Osteoblast (primary cell): ENCODE data around the gene TBX19. TPM values are rescaled to one million over a fixed set of nuclear protein-coding genes. Genes with fewer than 3 reads are reported as not detected.

Experiments used
- DNase-seq: peaks from one replicate; pipeline ENCODE4 v3.0.0; 2011; ENCODE audit warnings: low spot score, mixed read lengths; ENCODE audit not compliant: insufficient read length; ENCODE audit errors: missing footprints
- H2AFZ ChIP-seq: 2 replicates; pipeline ENCODE4 v1.6.0; 2011; ENCODE audit warnings: mild to moderate bottlenecking, low read length
- H3K27ac ChIP-seq: 2 replicates; pipeline ENCODE4 v1.5.1; 2011; ENCODE audit warnings: mild to moderate bottlenecking, low read depth, low read length, moderate library complexity
- H3K27me3 ChIP-seq: 2 replicates; pipeline ENCODE4 v1.6.0; 2012; ENCODE audit warnings: mild to moderate bottlenecking, control low read depth, inconsistent platforms, low read length, moderate library complexity; ENCODE audit not compliant: insufficient read depth
- H3K36me3 ChIP-seq: 2 replicates; pipeline ENCODE4 v1.5.1; 2011; ENCODE audit warnings: mild to moderate bottlenecking, low read length, control low read depth, moderate library complexity; ENCODE audit not compliant: insufficient read depth
- H3K4me1 ChIP-seq: 2 replicates; pipeline ENCODE4 v1.5.1; 2011; ENCODE audit warnings: mild to moderate bottlenecking, low read length, control low read depth, moderate library complexity; ENCODE audit not compliant: insufficient read depth
- H3K4me2 ChIP-seq: 2 replicates; pipeline ENCODE4 v1.6.0; 2011; ENCODE audit warnings: mild to moderate bottlenecking, low read length; ENCODE audit not compliant: insufficient read depth
- H3K4me3 ChIP-seq: fragments of 200-600 bp; sonication (generic); 3 replicates; pipeline ENCODE4 v1.5.1; 2012; ENCODE audit warnings: mild to moderate bottlenecking, low read length, inconsistent platforms; ENCODE audit not compliant: insufficient read depth
- H3K79me2 ChIP-seq: 2 replicates; pipeline ENCODE4 v1.6.0; 2012; ENCODE audit warnings: mild to moderate bottlenecking, low read length, control low read depth, inconsistent platforms; ENCODE audit not compliant: insufficient read depth
- H3K9me3 ChIP-seq: 2 replicates; pipeline ENCODE4 v1.5.1; 2011; ENCODE audit warnings: low read depth, low read length, control low read depth
- H4K20me1 ChIP-seq: 2 replicates; pipeline ENCODE4 v1.6.0; 2012; ENCODE audit warnings: mild to moderate bottlenecking, low read length, control low read depth; ENCODE audit not compliant: insufficient read depth
- total RNA-seq: library from RNA; depleted of rRNA; stranded (reverse); fragments of >200 nt; gene quantifications from 2 replicates; pipeline ENCODE4 v1.2.3, GENCODE V29; 2012
- TF ChIP-seq, protein P1 (sequence below): IDR thresholded peaks from 2 replicates; pipeline ENCODE4 v1.5.1; 2011; ENCODE audit warnings: mild to moderate bottlenecking, low read depth, low read length, moderate library complexity; ENCODE audit errors: extremely low read depth

TBX19 gene
- total RNA-seq, 1 donor, result 1.1 TPM

DNA sequence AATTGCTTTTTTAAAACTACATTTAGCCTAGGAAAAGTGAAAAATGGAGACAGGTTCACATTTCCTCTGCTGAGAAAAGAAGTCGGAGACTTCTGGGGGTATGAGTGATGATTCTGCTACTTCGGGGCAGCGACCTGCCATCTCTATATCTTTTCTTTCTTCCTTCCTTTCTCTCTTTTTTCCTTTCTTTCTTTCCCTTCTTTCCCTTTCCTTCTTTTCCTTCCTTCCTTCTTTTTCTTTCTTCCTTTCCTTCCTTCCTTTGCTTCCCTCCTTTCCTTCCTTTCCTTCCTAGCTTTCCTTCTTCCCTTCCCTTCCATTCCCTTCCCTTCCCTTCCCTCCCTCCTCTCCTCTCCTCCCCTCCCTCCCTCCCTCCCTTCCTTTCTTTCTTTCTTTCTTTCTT is 17.8 kb downstream of the TBX19 start:
- Histone ChIP-seq H4K20me1 (no peaks in the 10 kb centered on the region), H3K79me2 (no peaks in the 10 kb centered on the region), H3K4me1 (peaks cover 11% of the 10 kb centered on the region), H3K36me3 (no peaks in the 10 kb centered on the region), H2AFZ (no peak overlapping the region), H3K4me2 (no peak overlapping the region), H3K27me3 (no peaks in the 10 kb centered on the region), H3K27ac (no peak overlapping the region), H3K4me3 (no peak overlapping the region), H3K9me3 (no peaks in the 10 kb centered on the region)
- DNase-seq, result no peak
- TF ChIP-seq, protein P1, sequence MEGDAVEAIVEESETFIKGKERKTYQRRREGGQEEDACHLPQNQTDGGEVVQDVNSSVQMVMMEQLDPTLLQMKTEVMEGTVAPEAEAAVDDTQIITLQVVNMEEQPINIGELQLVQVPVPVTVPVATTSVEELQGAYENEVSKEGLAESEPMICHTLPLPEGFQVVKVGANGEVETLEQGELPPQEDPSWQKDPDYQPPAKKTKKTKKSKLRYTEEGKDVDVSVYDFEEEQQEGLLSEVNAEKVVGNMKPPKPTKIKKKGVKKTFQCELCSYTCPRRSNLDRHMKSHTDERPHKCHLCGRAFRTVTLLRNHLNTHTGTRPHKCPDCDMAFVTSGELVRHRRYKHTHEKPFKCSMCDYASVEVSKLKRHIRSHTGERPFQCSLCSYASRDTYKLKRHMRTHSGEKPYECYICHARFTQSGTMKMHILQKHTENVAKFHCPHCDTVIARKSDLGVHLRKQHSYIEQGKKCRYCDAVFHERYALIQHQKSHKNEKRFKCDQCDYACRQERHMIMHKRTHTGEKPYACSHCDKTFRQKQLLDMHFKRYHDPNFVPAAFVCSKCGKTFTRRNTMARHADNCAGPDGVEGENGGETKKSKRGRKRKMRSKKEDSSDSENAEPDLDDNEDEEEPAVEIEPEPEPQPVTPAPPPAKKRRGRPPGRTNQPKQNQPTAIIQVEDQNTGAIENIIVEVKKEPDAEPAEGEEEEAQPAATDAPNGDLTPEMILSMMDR, result no peak

DNA sequence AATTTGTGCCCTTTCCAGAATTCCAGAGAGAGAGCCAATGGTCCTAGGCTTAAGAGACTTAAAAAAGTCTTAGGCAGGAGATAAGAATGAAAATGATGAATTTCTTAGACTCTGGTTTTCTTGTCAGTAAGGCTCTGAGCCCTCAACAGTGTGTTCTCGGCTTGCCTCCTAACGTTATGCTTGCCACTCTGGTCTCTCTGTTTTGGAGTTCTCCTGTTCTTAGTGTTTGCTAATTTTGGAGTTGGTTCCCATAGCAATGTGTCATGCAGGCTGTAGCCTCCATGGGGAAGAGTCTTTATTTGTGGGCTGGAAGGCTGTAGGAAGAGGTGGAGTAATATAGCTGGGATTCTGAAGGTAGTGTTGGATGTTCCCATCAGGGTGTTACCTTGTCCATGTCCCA is 19.9 kb downstream of the TBX19 start:
- TF ChIP-seq, protein P1, result no peak
- no peak overlapping the region for H3K27ac ChIP-seq

DNA sequence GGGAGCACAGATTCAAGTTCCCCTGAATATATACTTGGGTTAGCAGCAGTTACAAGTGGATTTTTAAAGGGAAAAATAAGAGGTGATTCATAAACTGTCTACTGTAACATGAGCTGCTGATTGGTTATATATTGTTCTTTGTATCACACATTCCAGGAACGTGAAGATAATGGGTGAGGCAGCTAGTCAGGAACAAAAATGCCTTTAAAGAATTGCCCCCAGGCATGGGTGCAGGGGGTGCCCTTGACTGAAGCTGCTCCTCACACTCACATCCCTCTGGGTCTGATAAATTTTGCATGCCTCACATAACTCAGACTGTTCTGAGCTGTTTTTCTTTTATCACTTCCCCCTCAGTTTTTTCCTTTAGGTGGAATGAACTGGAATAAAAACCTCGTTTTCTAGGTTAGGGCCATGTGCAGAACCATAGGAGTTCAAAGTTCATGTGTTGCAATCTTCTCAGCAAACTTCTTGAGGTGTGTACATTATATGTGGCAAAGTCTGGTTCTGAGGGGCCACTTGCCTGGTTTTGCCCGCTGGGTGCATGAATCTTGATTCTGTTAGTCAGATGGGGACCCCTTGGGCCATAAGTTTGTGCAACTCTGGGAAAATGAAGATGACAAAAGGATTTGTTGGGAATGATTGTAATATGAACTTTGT is 21.1 kb downstream of the TBX19 start:
- Histone ChIP-seq H3K4me3 (no peak overlapping the region), H4K20me1 (no peaks in the 10 kb centered on the region), H3K27ac (no peak overlapping the region), H3K27me3 (no peaks in the 10 kb centered on the region), H3K4me1 (peaks cover 11% of the 10 kb centered on the region), H3K9me3 (no peaks in the 10 kb centered on the region), H3K36me3 (no peaks in the 10 kb centered on the region), H3K79me2 (no peaks in the 10 kb centered on the region), H3K4me2 (peak overlapping the region; percentile 46), H2AFZ (no peak overlapping the region)
- TF ChIP-seq, protein P1, result no peak
- DNase-seq, result peak; percentile 88

More for the DNA sequence above, 19.9 kb downstream of the TBX19 start:
- Histone ChIP-seq H3K36me3 (no peaks in the 10 kb centered on the region), H3K79me2 (no peaks in the 10 kb centered on the region), H3K4me2 (no peak overlapping the region), H3K27me3 (no peaks in the 10 kb centered on the region), H4K20me1 (no peaks in the 10 kb centered on the region), H3K4me1 (peaks cover 11% of the 10 kb centered on the region), H3K9me3 (no peaks in the 10 kb centered on the region), H3K4me3 (no peak overlapping the region), H2AFZ (no peak overlapping the region)
- DNase-seq, result no peak

DNA sequence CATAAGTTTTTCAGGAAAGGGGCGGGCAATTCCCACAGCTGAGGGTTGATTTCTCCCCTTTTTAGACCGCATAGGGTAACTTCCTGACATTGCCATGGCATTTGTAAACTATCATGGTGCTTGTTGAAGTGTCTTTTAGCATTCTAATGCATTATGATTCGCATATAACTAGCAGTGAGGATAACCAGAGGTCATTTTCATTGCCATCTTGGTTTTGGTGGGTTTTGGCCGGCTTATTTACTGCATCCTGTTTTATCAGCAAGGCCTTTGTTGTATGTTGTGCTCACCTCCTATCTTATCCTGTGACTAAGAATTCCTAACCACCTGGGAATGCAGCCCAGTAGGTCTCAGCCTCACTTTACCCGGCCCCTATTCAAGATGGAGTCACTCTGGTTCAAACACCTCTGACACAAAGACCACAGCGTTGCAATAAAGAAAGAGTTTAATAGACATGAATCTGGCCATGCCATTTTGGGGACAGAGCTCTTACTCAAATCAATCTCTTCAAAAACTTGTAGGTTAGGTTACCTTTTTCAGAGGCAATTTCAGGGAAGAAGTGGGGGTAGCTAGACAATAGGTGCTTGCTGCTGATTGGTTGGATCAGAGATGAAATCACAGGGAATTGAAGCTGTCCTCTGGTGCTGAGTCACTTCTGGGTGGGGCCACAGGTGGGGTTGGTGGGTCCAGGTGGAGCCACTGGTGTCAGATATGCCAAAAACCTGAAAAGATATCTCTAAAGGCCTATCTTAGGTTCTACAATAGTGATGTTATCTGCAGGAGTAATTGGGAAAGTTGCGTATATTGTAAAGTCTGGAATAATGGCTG is 23.3 kb downstream of the TBX19 start:
- no peaks in the 10 kb centered on the region for H3K79me2 ChIP-seq
- H3K4me1 ChIP-seq, result peaks cover 11% of the 10 kb centered on the region
- TF ChIP-seq, protein P1, result no peak
- no peak overlapping the region for H3K4me3 ChIP-seq
- H3K9me3 ChIP-seq, result no peaks in the 10 kb centered on the region
- no peaks in the 10 kb centered on the region for H3K36me3 ChIP-seq
- no peak overlapping the region for H3K4me2 ChIP-seq
- no peak for DNase-seq
- H2AFZ ChIP-seq, result no peak overlapping the region
- no peaks in the 10 kb centered on the region for H4K20me1 ChIP-seq
- no peaks in the 10 kb centered on the region for H3K27me3 ChIP-seq
- H3K27ac ChIP-seq, result no peak overlapping the region
